HT-29 (cell line): ENCODE measurements around the gene H1-8. TPM values are rescaled to one million over a fixed set of nuclear protein-coding genes. Genes with fewer than 3 reads are reported as not detected.
"Not testable (repeated sequence)": the region's sequence is repeated elsewhere in the genome, so short reads cannot be mapped to it uniquely, and the experiment has no call there.

Experiments used
- DNase-seq: peaks from one replicate; pipeline ENCODE4 v3.0.0-alpha.2; 2015; ENCODE audit warnings: low spot score
- total RNA-seq: library from RNA; depleted of rRNA; stranded (reverse); fragments of >200 nt; shearing (Covaris generic); gene quantifications from 2 replicates; pipeline ENCODE4 v1.2.3, GENCODE V29; 2014; rRNA removed

H1-8 gene, protein sequence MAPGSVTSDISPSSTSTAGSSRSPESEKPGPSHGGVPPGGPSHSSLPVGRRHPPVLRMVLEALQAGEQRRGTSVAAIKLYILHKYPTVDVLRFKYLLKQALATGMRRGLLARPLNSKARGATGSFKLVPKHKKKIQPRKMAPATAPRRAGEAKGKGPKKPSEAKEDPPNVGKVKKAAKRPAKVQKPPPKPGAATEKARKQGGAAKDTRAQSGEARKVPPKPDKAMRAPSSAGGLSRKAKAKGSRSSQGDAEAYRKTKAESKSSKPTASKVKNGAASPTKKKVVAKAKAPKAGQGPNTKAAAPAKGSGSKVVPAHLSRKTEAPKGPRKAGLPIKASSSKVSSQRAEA
- total RNA-seq: not detected in 2 replicates

DNA sequence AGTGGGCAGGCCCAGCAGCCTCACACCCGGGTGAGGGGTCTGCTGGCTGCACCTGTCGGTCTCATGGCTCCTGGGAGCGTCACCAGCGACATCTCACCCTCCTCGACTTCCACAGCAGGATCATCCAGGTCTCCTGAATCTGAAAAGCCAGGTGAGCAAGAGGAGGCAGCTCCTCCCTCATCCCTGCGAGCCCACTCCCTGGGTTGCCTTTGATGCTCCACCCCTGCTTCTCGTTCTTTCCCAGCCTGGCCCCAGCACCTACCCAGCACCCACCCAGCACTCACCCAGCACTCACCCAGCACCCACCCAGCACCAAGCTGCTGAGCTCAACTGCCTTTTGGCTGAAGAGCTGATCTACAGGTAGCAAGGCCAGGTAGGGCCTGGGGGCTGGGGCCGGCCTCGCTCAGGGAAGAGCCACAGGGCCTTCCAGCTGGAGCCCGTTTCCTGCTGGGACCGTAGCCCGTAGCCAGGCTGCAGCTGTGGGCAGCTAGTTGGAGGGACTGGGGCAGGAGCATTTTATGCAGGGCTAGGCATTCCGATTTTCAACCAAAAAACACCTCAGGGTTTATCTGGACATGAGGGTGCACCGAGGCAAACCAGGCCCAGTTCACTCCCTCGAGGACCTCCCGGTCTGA, at the start of gene H1-8:
Gene H1-8 (plus strand): TSS at position 20 of the 635 bp plus-strand sequence. CDS start 44 bp downstream, at position 64.
- no peak for DNase-seq

DNA sequence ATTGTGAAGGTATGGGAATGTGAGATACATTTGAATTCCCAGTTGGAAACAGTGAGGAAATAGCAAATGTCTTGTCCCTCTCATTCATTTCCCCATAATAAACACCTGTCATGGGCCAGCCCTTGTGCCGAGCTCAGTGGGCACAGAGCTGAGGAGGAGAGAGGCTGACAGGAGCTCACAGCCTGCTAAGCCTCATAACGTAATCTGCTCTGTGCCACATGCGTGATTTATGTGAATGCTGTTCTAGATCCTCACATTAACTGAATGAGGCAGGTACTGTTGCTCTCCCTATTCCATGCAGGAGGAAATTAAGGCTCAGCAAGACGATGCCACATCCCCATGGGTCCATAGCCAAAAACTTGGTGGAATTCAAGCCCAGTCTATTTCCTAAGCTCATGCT, 49.8 kb upstream of the H1-8 start:
- no peak for DNase-seq

DNA sequence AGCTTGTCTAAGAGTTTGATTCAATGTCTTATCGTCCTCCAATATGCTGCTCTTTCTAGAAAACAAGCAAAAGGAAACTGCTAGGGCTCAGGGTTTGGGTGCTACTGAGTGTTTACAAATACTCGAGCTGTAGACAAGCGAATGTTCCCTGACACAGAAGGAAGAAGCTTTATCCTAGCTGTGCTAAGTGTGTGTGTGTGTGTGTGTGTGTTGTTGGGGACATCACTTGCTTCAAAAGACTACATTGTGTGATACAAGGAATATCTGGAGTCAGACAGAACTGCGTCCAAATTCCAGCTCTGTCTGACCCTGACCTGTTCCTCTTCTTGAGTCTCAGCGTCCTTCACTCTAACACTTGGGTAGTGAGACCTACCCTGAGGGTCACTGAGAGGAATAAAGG, 48.5 kb upstream of the H1-8 start:
- DNase-seq: not testable (repeated sequence)

DNA sequence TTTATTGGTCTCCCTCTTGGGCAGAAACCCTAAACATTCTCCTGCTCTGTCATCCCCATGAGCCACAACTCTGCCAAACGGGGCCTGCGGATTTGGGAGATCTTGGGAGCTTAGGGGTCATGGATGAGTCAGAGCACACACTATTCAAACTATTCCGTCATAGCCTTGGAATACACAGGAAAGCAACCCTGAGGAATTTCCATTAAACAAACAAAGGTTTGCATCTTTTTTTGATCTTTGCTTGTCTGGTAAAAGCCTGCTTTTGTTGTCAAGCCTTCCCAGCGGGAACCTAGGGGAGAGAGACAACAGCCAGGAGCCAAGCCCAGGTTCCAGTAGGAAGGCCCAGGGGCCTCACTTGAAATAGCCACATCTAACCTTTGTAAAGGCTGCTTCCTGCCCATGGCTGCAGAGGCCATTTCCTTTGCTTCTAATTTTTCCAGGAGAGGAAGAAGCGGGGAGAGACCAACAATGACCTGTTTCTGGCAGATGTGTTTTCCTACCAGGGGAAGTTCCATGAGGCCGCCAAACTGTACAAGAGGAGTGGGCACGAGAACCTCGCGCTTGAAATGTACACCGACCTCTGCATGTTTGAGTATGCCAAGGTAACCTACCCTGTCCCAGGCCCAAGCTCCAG, 47.9 kb upstream of the H1-8 start:
- not testable (repeated sequence) for DNase-seq

DNA sequence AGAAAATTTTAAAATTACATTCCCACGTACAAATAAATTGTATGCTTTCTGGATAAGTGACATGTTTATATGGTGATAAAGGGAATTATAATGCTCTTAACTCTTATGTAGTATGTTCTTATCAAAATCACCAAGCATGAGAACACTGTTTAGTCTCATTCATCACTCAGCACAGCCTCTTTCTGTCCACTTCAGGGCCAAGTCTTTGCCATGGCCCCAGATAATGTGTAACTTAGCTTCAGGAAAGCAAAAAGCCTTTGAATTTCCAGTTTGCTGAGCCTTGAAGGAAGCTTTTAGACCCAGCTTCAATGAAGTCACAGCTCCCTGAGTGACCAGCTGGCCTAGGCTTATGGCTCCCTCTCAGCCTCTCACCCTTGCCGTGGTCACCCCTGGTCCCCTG, 45.1 kb upstream of the H1-8 start:
- not testable (repeated sequence) for DNase-seq

DNA sequence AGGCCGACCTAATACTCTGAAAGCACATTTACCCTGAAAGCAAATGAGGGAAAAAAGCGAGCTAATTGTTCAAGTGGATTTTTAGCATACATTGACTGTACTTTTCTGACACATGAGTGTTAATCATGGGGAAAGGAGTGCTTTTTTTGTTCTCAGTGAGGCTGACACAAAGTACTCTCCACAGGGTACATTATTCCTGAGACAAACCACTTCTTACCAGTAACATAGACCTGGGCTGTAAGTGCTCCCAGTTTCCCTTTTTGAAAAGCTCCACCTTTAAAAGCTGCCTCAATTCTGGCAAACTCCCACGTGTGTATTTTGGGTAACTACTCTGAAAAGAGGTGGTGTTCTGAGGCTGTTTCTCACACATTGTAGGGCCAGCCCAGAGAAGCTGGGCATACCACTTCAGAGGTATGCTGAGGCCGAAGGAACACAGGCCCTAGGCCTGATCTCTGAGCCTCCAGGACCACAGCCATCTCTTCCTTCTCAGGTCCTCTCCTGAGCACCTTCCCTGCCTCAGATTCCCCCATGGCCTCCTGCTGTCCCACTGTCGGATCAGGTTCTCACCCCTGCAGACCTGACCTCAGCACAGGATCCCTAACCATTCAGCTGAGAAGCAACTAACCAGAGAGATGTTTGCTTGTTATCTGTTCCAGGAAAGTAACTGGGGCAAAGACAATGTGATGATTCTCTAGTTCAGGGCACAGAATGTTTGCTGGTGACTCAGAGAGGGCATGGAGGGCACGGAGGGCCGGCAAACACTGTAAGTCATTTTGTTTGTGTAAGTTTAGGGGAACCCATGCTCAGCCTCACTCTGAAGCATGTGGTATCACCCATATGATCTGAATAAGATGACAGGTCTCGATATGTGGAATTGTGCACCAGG, 44.1 kb upstream of the H1-8 start:
- not testable (repeated sequence) for DNase-seq

DNA sequence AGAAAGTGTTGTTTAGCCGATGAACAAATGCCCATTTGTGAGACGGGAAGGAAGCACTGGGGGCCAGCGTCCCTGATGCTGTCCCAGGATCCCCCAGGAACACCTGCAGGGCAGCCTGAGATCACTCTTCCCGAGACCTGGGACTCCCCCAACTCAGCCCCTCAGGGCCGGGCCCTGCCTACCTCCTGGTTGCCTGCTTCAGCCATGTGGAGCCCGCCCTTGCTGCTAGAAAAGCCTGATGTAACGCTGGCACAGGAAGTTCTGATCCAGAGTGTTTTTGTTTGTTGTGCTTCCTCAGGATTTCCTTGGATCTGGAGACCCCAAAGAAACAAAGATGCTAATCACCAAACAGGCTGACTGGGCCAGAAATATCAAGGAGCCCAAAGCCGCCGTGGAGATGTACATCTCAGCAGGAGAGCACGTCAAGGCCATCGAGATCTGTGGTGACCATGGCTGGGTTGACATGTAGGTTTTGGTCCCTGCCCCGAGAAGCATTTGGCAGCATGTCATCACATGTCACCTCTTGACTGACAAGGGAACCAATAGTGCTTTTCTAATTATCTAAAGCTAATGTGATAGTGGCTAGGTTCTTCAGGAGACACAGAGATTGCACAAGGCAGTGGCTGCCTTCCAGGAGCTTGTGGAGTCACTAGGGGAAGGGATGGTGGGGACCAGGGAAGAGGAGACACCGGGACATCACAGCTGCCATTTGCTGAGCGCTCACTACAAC, 43.2 kb upstream of the H1-8 start:
- not testable (repeated sequence) for DNase-seq

DNA sequence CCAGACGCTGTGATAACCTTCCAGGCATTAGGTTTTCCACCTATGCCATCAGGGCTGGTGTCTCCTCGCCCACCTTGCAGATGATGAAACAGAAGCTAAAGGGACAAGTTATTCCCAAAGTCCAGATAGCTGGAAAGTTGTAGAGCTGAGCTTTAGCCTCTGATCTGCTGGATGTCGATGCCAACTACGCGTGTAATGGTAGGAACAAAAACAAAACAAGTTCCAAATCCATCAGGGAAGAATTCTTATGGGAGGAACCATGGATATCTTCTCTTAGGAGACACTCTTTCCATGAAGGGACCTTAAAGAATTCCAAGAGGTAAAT, 42.7 kb upstream of the H1-8 start:
- DNase-seq: no peak

DNA sequence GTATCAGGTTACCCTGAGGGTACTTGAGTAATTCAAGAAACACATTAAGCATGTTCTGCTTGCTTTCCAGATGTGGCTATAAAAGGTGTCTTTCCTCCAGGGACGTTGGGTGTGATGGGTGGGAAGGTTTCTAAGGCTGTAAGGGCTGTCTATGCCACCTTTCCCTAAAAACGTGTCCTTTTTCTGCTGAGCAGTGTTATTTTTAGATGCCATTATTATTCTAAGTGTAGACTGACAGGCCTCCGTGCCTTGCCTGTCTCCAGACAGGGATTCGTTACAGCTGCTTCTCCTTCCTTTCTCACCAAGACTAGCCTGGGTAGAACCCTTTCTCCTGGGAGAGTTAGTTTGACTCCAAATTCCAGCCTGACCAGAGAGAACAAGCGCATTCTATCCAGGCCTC, 41.3 kb upstream of the H1-8 start:
- DNase-seq: no peak

DNA sequence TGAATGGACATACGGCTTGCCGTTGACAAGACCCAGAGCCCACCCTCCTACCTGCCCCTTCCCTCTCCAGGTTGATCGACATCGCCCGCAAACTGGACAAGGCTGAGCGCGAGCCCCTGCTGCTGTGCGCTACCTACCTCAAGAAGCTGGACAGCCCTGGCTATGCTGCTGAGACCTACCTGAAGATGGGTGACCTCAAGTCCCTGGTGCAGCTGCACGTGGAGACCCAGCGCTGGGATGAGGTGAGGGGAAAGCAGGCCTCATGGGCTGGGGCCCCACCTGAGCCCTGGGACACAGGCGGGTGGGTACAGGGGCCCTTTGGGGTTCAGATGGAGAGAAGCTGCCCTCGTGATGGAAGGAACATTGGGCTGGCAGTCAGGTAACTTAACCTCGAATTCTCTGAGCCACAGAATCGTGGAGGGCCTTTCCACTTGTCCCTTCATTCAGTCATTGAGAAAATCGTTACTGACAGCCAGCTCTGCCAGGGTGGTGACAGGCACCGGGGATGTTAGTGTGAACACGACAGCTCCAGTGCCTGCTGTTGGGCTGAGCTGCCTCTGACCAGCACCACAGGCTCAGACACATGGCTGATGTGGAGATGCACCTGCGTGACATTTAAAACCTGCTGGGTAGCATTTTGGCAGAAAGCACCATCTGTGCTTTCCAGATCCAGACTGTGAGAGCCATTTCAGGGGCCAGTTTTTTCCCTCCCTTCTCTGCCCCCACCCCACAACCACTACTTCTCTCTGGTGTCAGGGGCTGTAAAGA, 40.1 kb upstream of the H1-8 start:
- DNase-seq: no peak

DNA sequence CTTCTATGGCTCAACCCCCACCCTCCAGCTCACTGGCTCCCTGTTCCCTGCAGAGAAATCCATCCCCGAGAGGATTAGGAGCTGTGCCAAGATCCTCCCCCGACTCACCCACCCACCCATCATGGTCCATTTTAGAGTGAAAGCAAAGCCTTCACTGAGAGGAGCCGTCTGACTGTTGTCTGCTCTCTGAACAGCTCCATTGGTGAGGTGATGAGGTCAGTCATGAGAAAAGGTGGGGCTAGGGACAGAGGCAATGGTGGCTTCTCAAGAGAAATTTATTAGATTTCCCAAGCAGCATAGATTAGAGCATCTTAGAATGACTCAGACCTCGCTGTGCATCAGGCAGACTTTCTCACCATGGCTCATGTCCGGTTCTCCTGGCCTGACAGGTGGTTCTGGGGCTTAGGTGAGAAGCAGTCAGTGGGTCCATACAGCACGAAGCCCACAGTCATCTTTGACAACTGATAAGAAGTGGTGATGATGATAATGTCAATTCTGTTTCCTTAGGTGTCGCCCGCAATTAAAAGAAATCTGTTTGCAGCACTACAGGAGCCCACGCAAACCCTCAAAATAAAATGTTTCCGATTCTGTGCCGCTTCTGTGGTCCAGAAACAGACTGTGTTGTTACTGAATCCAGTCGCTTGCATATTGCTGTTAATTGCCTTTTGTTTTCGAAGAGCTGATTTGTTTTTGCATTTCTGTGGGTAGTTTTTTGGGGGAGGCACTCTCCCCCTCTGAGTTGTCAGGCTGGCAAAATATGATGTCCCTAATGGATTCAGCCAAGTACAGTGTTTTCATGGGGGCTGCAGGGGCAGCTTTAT, 39.3 kb upstream of the H1-8 start:
- DNase-seq: no peak

DNA sequence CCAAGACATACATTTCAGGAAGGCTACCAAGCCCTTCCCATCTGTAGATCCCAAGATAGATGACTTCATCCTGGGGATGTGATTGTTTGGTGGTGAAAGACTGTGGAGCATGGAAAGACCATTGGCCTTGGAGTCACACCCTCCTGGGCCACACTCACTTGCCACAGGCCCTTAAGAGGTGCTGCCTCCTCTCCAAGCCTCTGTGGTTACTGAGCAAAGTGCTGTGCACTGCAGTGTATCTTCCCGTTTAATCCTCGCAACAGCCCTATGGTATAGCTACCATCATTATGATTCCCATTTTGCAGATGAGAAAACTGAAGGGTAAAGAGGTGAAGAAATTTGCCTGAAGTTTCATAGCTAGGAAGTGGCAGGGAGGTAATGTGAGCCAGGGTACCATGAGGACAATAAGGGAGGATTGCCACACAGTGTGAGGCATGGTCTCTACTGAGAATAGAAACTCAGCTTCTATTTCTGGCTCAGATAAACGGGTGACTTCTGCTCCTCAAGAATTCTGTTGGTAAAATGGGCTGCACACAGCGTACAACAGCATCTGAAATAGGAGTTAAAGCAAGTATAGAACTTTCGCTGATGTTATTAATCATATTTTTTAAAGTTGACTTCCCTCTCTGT, 38.4 kb upstream of the H1-8 start:
- DNase-seq: no peak

DNA sequence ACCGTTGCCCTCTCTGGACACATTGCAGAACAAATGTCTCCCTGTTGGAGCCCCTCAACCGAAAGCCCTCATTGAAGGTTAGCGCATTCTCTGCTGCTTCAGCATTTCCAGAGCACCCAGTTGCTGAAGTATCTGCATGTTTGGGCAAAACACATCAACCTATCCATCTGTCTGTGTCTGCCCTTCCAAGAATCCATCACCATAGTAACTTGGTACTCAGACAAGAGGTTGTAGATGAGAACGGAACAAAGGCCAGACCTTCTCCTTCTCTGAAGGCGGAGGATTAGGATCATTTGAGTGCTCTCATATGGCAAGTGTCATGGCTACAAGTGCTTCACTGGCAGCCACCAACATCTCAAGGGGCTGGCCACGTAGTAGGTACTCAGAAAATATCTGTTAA, 37.6 kb upstream of the H1-8 start:
- no peak for DNase-seq

DNA sequence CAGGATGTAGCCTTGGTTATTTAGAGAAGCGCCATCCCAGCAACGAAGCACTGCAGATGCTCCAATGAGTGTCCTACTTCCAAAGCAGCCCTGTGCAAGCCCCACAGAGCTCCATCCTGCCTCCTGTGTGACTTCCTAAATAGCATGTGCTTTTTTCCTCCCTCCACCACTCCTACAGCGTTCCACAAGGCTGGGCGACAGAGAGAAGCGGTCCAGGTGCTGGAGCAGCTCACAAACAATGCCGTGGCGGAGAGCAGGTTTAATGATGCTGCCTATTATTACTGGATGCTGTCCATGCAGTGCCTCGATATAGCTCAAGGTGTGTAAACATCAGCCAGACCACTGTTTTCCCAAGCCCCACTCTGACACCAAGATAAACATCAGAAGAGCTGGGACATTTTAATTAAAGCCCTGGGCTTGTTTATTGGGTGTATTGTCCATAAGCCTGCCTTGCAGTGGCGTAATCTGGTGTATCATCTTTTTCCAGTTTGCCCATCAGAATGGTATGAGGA, 36.7 kb upstream of the H1-8 start:
- DNase-seq: no peak

DNA sequence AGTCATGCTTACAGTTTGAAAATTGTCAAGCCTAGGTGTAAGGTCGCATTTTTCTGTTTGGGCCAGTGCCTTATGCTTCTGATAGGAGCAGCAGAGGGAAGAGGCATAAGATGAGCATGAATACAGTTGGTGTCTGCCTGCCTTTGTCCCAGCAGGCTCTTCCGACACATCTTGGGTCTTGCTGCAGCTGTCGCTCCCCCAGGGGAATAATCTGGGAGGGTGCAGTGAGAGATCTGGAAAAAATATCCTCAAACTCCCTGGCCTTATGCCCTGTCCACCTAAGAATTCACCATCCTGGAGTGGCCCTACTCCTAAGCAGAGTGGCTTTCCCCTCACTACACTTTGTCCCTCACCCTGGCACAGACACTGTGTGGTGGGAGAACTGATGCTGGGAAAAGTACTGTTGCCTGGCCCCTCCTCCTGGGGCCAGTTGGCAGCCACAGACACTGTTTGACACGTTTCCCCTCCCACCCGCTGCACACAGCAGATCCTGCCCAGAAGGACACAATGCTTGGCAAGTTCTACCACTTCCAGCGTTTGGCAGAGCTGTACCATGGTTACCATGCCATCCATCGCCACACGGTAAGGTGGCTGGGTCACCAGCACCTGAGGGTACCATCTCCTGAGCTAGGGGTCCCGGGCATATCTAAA, 35.7 kb upstream of the H1-8 start:
- DNase-seq: no peak

DNA sequence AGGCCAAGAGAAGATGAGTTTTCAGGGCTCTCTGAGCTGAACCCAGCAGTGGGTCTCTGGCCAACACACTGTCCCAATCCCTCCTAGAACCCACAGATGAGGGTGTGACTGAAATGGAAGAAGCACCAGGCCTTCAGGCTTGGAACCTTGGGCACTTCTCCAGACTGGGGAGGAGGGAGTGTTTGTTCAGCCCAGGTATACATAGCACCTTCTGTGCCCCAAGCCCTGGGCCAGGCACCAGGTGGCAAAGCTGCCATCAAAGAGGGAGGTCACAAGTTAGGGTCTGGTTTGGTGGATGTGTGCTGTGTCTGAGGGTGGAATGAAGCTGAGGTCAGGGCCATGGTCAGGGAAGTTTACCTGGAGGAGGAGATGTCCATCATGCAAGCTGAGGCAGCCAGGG, 30.4 kb upstream of the H1-8 start:
- no peak for DNase-seq

DNA sequence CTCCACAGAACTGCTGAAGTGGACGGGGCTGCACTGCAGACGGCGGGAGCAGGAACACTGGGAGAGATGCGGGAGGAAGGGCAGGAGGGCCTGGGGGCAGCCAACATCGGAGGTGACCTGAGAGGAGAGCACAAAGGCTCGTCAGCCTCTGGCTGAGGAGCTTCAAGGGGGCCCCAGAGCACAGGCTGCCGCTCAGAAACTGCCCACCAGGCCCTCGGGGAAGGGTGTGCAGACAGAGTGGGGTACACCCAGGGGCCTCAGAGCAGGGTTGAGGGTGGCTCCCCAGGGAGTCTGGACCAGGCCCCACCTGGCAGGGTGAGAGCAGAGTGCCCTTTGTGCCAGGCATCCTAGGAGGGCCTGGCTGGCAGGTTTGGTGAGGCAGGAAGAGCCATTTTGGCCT, 29.3 kb upstream of the H1-8 start:
- no peak for DNase-seq

DNA sequence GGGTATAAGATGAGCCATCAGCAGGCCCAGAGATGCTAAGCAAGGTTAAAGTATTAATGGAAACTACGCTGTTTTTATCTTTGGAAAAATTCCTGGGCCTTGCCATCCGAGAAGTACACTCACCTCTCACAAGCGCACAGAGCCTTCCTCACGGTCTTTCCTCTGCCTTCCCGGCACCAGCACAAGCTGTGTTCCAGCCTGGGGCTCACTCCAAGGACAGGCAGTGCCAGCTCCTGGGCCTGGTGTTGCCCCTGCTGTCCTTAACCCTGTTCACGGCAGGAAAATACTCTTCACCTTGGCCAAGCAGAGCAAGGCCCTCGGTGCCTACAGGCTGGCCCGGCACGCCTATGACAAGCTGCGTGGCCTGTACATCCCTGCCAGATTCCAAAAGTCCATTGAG, 28.9 kb upstream of the H1-8 start:
- no peak for DNase-seq
